OCI-LY3 (cell line): ENCODE data around the gene BTAF1.

ENCODE experiments used
- H2AFZ ChIP-seq: fragments of 200-600, 300-600 bp; shearing (Covaris generic); 2 replicates; pipeline ENCODE4 v1.6.0; 2014; ENCODE audit warnings: antibody characterized with exemption, low read depth, low read length
- H3K27ac ChIP-seq: fragments of 200-600, 300-600 bp; sonication (generic); 2 replicates; pipeline ENCODE4 v1.5.1; 2014; ENCODE audit warnings: mild to moderate bottlenecking, low read length, moderate library complexity, mixed read lengths
- H3K27me3 ChIP-seq: fragments of 200-600, 300-600 bp; sonication (generic); 2 replicates; pipeline ENCODE4 v1.6.1; 2014; ENCODE audit warnings: low read depth, low read length, mixed read lengths
- H3K36me3 ChIP-seq: fragments of 200-600, 300-600 bp; sonication (generic); replicated peaks from 2 replicates; pipeline ENCODE3; 2014; ENCODE audit warnings: low read depth, low read length, mixed read lengths
- H3K4me1 ChIP-seq: fragments of 300-600, 200-600 bp; sonication (generic); 2 replicates; pipeline ENCODE4 v1.6.1; 2014; ENCODE audit warnings: low read length, mixed read lengths
- H3K4me2 ChIP-seq: fragments of 200-600, 300-600 bp; sonication (generic); 2 replicates; pipeline ENCODE4 v1.6.1; 2014; ENCODE audit warnings: low read length, mixed read lengths
- H3K4me3 ChIP-seq: fragments of 300-600, 200-600 bp; sonication (generic); 2 replicates; pipeline ENCODE4 v1.5.1; 2014; ENCODE audit warnings: antibody characterized with exemption, mild to moderate bottlenecking, low read length, moderate library complexity
- H3K79me2 ChIP-seq: fragments of 300-600, 200-600 bp; shearing (Covaris generic); 2 replicates; pipeline ENCODE4 v1.6.1; 2014; ENCODE audit warnings: mild to moderate bottlenecking, low read length, mixed read lengths
- H3K9ac ChIP-seq: fragments of 300-600, 200-600 bp; shearing (Covaris generic); 2 replicates; pipeline ENCODE4 v1.6.0; 2014; ENCODE audit warnings: mild to moderate bottlenecking, low read length, moderate library complexity
- H3K9me3 ChIP-seq: fragments of 200-600, 300-600 bp; shearing (Covaris generic); 2 replicates; pipeline ENCODE4 v1.6.1; 2014; ENCODE audit warnings: low read length, mixed read lengths; ENCODE audit not compliant: insufficient read depth
- H4K20me1 ChIP-seq: fragments of 200-600, 300-600 bp; sonication (generic); 2 replicates; pipeline ENCODE4 v1.6.1; 2016; ENCODE audit warnings: low read length, mixed read lengths; ENCODE audit not compliant: insufficient read depth
- EZH2phosphoT487 ChIP-seq: fragments of 200-600 bp; shearing (Covaris generic); IDR thresholded peaks from 2 replicates; pipeline ENCODE4 v1.6.1; 2018; ENCODE audit warnings: antibody characterized with exemption, mixed run types, low read depth
- TF ChIP-seq, protein P1 (sequence below): fragments of 200-600, 300-600 bp; sonication (generic); IDR thresholded peaks from 2 replicates; pipeline ENCODE4 v1.5.1; 2014; ENCODE audit warnings: antibody characterized with exemption, low read length, low read depth

BTAF1 gene

DNA sequence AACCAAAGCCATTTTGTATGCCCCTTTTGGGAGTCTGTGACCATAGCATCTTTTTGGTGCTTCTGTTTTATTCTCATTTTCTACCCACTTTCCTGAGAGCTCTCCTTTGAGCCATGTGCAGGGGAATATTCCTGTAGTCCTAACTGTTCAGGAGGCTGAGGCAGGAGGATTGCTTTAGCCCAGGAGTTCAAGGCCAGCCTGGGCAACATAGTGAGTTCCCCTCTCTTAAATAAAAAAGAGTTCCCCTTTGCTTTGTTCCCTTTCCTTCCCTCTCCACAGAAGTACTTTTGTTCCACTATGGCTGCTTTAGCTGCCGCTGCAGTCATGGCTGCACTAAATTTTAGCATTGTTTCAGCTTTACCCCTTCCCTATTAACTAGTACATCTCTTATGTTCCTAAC lies 85.9 kb downstream of the BTAF1 start:
- Histone ChIP-seq H3K9me3 (no peaks in the 10 kb centered on the region), H3K27me3 (no peaks in the 10 kb centered on the region), H3K36me3 (peaks cover 24% of the 10 kb centered on the region), H4K20me1 (no peaks in the 10 kb centered on the region), H3K4me1 (no peaks in the 10 kb centered on the region), H2AFZ (no peak overlapping the region), H3K4me3 (no peak overlapping the region), H3K9ac (no peak overlapping the region), H3K27ac (no peak overlapping the region), H3K79me2 (no peaks in the 10 kb centered on the region), H3K4me2 (no peak overlapping the region)
- TF ChIP-seq EZH2phosphoT487: no peak
- TF ChIP-seq, protein P1, sequence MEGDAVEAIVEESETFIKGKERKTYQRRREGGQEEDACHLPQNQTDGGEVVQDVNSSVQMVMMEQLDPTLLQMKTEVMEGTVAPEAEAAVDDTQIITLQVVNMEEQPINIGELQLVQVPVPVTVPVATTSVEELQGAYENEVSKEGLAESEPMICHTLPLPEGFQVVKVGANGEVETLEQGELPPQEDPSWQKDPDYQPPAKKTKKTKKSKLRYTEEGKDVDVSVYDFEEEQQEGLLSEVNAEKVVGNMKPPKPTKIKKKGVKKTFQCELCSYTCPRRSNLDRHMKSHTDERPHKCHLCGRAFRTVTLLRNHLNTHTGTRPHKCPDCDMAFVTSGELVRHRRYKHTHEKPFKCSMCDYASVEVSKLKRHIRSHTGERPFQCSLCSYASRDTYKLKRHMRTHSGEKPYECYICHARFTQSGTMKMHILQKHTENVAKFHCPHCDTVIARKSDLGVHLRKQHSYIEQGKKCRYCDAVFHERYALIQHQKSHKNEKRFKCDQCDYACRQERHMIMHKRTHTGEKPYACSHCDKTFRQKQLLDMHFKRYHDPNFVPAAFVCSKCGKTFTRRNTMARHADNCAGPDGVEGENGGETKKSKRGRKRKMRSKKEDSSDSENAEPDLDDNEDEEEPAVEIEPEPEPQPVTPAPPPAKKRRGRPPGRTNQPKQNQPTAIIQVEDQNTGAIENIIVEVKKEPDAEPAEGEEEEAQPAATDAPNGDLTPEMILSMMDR: no peak

DNA sequence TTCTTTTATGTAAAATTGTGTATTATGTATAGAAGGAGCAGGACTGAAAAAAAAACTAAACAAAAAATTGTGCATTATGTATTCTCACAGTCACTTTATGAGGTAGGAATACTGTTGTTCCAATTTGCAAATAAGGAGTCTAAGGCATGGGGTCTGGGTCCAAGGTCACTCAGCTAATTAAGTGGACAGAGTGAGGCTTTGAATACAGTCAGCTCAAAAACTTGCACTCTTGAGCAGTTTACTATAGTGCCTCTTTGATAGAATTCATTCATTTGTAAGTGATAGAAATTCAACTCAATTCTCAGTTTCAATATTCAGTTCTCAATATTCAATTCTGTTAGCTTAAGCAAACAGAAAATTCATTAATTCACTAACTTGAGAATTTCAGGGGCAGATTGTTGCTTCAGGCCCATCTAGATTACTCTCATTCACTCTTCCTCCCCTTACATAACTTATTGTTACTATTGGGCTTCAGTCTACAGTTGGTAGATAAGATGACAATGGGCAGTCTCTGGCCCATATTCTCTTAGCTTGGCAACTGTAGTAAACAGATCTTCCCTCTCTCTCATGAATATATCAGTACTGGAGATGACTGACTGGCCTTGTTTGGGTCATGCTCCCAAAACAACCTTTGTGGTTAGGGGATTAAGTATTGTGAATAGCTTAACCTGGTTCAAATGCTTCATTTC lies 86.6 kb downstream of the BTAF1 start:
- Histone ChIP-seq H3K79me2 (no peaks in the 10 kb centered on the region), H2AFZ (no peak overlapping the region), H3K27me3 (no peaks in the 10 kb centered on the region), H4K20me1 (no peaks in the 10 kb centered on the region), H3K9me3 (no peaks in the 10 kb centered on the region), H3K4me3 (no peak overlapping the region), H3K4me2 (no peak overlapping the region), H3K36me3 (peaks cover 28% of the 10 kb centered on the region), H3K4me1 (no peaks in the 10 kb centered on the region), H3K27ac (no peak overlapping the region), H3K9ac (no peak overlapping the region)
- TF ChIP-seq, protein P1: no peak
- no peak for TF ChIP-seq EZH2phosphoT487

DNA sequence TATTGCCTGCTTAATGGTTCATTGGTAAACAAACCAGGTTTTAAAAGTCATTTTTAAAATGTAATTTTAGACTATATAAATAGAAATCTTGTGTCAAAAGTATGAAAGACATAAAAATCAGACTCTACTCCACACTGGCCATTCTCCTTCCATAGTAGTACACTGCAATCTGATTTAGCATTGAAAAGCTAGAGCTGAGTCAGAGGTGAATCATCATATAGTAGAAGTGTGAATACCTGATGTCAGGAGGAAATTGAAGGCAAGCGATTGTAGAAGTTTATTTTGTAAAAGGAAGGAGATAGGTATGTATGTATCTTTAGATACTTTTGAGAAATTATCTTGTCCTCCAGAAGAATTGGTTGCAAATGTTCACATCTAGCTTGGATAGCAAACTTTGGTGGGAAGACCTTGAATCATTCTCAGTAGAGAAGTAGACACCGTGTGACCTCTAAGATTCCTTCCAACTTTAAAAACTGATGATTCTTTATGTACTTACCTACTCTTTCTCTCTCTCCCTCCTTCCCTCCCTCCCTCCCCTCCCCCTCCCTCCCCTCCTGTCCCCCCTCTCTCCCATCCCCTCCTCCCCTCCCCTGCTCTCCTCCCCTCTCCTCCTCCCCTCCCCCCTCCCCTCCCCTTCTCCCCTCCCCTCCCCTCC lies 88.1 kb downstream of the BTAF1 start:
- H2AFZ ChIP-seq: no peak overlapping the region
- no peaks in the 10 kb centered on the region for H4K20me1 ChIP-seq
- no peak overlapping the region for H3K27ac ChIP-seq
- H3K36me3 ChIP-seq: peaks cover 32% of the 10 kb centered on the region
- no peak overlapping the region for H3K4me3 ChIP-seq
- H3K27me3 ChIP-seq: no peaks in the 10 kb centered on the region
- H3K4me1 ChIP-seq: no peaks in the 10 kb centered on the region
- H3K9me3 ChIP-seq: no peaks in the 10 kb centered on the region
- no peak for TF ChIP-seq EZH2phosphoT487
- TF ChIP-seq, protein P1: no peak
- H3K79me2 ChIP-seq: no peaks in the 10 kb centered on the region
- H3K4me2 ChIP-seq: no peak overlapping the region
- H3K9ac ChIP-seq: no peak overlapping the region

DNA sequence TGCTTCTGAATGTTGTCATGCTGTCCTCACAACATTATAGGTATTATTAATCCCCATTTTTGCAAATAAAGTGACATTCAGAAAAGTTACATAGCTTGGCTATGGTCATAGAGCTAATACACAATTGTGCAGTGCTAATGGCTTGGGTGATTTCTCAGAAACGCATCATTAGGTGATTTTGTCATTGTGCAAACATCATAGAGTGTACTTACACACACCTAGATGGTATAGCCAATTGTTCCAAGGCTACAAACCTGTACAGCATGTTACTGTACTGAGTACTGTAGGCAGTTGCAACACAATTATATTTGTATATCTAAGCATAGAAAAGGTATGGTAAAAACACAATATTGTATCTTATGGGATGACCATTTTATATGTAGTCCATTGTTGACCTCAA lies 91.0 kb downstream of the BTAF1 start:
- H3K27ac ChIP-seq: no peak overlapping the region
- H3K79me2 ChIP-seq: no peaks in the 10 kb centered on the region
- H3K9ac ChIP-seq: no peak overlapping the region
- H3K36me3 ChIP-seq: peaks cover 40% of the 10 kb centered on the region
- TF ChIP-seq EZH2phosphoT487: no peak
- TF ChIP-seq, protein P1: no peak
- no peaks in the 10 kb centered on the region for H3K27me3 ChIP-seq
- H4K20me1 ChIP-seq: no peaks in the 10 kb centered on the region
- H3K4me3 ChIP-seq: no peak overlapping the region
- H3K9me3 ChIP-seq: no peaks in the 10 kb centered on the region
- H2AFZ ChIP-seq: no peak overlapping the region
- no peaks in the 10 kb centered on the region for H3K4me1 ChIP-seq
- H3K4me2 ChIP-seq: no peak overlapping the region
